GM08714 (cell line): ENCODE data around the gene ADAM19.

ENCODE experiments used
- H3K4me3 ChIP-seq: fragments of 200-500 bp; sonication (Bioruptor generic); 2 replicates; pipeline ENCODE4 v1.5.1; 2014; ENCODE audit warnings: mild to moderate bottlenecking, low read length, inconsistent platforms
- ZNF274 ChIP-seq: IDR thresholded peaks from 2 replicates; pipeline ENCODE4 v1.6.1; 2012; ENCODE audit warnings: mild to moderate bottlenecking, low read depth, low read length

ADAM19 gene

GRCh38 chr5:157562111-157562581, 13.4 kb downstream of the ADAM19 start:
- no peak overlapping the region for H3K4me3 ChIP-seq
- no peak for TF ChIP-seq ZNF274

- H3K4me3 ChIP-seq, result no peak overlapping the region
Observed at GRCh38 chr5:157561110-157561509, 14.5 kb downstream of the ADAM19 start.

GRCh38 chr5:157559301-157559700, 16.3 kb downstream of the ADAM19 start:
- no peak overlapping the region for H3K4me3 ChIP-seq
- TF ChIP-seq ZNF274, result no peak

More at GRCh38 chr5:157561110-157561509, 14.5 kb downstream of the ADAM19 start:
- TF ChIP-seq ZNF274, result no peak

- no peak overlapping the region for H3K4me3 ChIP-seq
- TF ChIP-seq ZNF274, result no peak
Observed at GRCh38 chr5:157558681-157559080, 16.9 kb downstream of the ADAM19 start.

- TF ChIP-seq ZNF274, result no peak
- H3K4me3 ChIP-seq, result no peak overlapping the region
Observed at GRCh38 chr5:157558041-157558595, 17.5 kb downstream of the ADAM19 start.

GRCh38 chr5:157556615-157557418, 18.8 kb downstream of the ADAM19 start:
- TF ChIP-seq ZNF274, result no peak
- H3K4me3 ChIP-seq, result no peak overlapping the region

- TF ChIP-seq ZNF274, result no peak
- H3K4me3 ChIP-seq, result no peak overlapping the region
Observed at GRCh38 chr5:157555037-157555640, 20.4 kb downstream of the ADAM19 start.

- no peak for TF ChIP-seq ZNF274
- H3K4me3 ChIP-seq, result no peak overlapping the region
Observed at GRCh38 chr5:157554179-157555036, 21.2 kb downstream of the ADAM19 start.

GRCh38 chr5:157552650-157553049, 22.9 kb downstream of the ADAM19 start:
- H3K4me3 ChIP-seq, result no peak overlapping the region
- no peak for TF ChIP-seq ZNF274

GRCh38 chr5:157550663-157551062, 24.9 kb downstream of the ADAM19 start:
- no peak for TF ChIP-seq ZNF274
- H3K4me3 ChIP-seq, result no peak overlapping the region

- TF ChIP-seq ZNF274, result no peak
- no peak overlapping the region for H3K4me3 ChIP-seq
Observed at GRCh38 chr5:157549954-157550549, 25.5 kb downstream of the ADAM19 start.

- no peak overlapping the region for H3K4me3 ChIP-seq
- TF ChIP-seq ZNF274, result no peak
Observed at GRCh38 chr5:157549283-157549629, 26.3 kb downstream of the ADAM19 start.

GRCh38 chr5:157548513-157549282, 26.9 kb downstream of the ADAM19 start:
- no peak overlapping the region; the same call in 1 of the 2 replicates for H3K4me3 ChIP-seq
- no peak for TF ChIP-seq ZNF274
